ENCODE results near the gene FARP1. TPM values are rescaled to one million over a fixed set of nuclear protein-coding genes. Genes with fewer than 3 reads are reported as not detected.
A peak's percentile ranks its signal among the peaks of the same experiment; 100 is the strongest.

Gene FARP1
- total and polyA plus RNA-seq, 8 donors = 11.6 to 319 (median 70.3) TPM

GRCh38 chr13:98103531-98103930 lies 39.4 kb upstream of the FARP1 start:
- TF ChIP-seq EP300 (IDR thresholded peaks at IDR 0.05) = no peak
- TF ChIP-seq CTCF (IDR thresholded peaks at IDR 0.05) = no peak
- TF ChIP-seq POLR2AphosphoS5 (IDR thresholded peaks at IDR 0.05) = no peak
- no peak for TF ChIP-seq POLR2A (IDR thresholded peaks at IDR 0.05)
- 68 to 79% (median 74%) methylated on average over 2 of the region's 2 CpGs for WGBS, 5 donors
- intact Hi-C loops (cut with DNase I; ENCODE audit: low total_unique reads) = no loop called here
- no peaks in the 10 kb centered on the region for H3K27me3 ChIP-seq
- no peak for DNase-seq
- no peaks in the 10 kb centered on the region for H3K36me3 ChIP-seq
- no peak overlapping the region for H3K27ac ChIP-seq
- H3K4me1 ChIP-seq = peaks cover 0 to 6% (median 0%) of the 10 kb centered on the region in 4 donors
- no peak overlapping the region for H3K4me3 ChIP-seq
- no peaks in the 10 kb centered on the region for H3K9me3 ChIP-seq

- H3K27me3 ChIP-seq = no peaks in the 10 kb centered on the region
- no peak for DNase-seq
- no peaks in the 10 kb centered on the region for H3K9me3 ChIP-seq
- intact Hi-C loops (cut with DNase I; ENCODE audit: low total_unique reads) = no loop called here
- H3K4me1 ChIP-seq = peaks cover 0 to 6% (median 0%) of the 10 kb centered on the region in 4 donors
- no peaks in the 10 kb centered on the region for H3K36me3 ChIP-seq
- no peak overlapping the region for H3K4me3 ChIP-seq
- H3K27ac ChIP-seq = no peak overlapping the region
- 79 to 89% (median 83%) methylated on average over 10 of the region's 10 CpGs for WGBS, 5 donors
- TF ChIP-seq POLR2A (IDR thresholded peaks at IDR 0.05) (no peak), POLR2AphosphoS5 (IDR thresholded peaks at IDR 0.05) (no peak), EP300 (IDR thresholded peaks at IDR 0.05) (no peak), CTCF (IDR thresholded peaks at IDR 0.05) (no peak)
Observed at GRCh38 chr13:98103942-98104880, 38.7 kb upstream of the FARP1 start.

DNA sequence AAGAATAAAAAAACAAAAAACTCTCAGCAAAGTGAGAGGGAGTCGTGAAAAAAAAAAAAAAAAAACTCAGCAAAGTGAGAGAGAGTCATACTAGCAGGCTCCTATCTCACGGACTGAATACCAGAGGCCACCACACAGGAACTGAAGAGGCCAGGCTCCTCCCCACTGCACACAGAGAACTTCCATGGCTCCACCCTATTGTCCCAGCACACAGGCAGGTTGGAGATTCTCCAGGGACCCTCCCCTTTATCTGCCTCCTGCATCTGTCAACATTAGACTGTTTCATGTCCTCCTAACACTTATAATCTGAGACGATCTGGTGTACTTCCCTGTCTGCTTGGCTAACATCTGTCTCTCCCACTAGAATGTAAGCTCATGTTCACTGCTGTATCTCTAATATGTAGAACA lies 37.0 kb upstream of the FARP1 start:
- H3K9me3 ChIP-seq = no peaks in the 10 kb centered on the region
- H3K27me3 ChIP-seq = no peaks in the 10 kb centered on the region
- TF ChIP-seq POLR2A (IDR thresholded peaks at IDR 0.05) (no peak), CTCF (IDR thresholded peaks at IDR 0.05) (no peak), POLR2AphosphoS5 (IDR thresholded peaks at IDR 0.05) (no peak), EP300 (IDR thresholded peaks at IDR 0.05) (no peak)
- H3K4me1 ChIP-seq = peaks cover 0 to 6% (median 0%) of the 10 kb centered on the region in 4 donors
- no peaks in the 10 kb centered on the region for H3K36me3 ChIP-seq
- H3K4me3 ChIP-seq = no peak overlapping the region
- no peak overlapping the region for H3K27ac ChIP-seq
- DNase-seq = peak in 1 of 2 donors; percentile 19
- 26 to 50% (median 41%) methylated on average over 3 of the region's 3 CpGs for WGBS, 5 donors
- intact Hi-C loops (cut with DNase I; ENCODE audit: low total_unique reads) = no loop called here

DNA sequence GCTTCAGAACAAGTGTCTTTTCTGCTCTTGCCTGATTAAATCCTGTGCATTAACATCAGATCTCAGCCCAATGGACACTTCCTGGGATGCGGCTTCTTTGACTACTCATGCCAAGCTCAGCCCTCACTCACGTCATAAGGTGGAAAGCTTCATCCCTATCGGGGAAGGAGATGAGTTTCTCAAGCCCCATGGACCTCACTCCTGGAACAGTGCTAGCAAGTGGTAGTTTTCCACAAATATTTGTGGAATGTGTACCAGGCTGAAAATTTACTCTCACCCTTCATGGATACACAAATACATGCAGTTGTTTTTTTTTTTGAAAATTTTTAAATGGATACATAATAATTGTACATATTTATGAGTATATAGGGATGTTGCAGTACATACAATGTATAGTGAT lies 34.6 kb upstream of the FARP1 start:
- 68 to 84% (median 78%) methylated on average over 3 of the region's 3 CpGs for WGBS, 5 donors
- no peaks in the 10 kb centered on the region for H3K9me3 ChIP-seq
- no peak overlapping the region for H3K4me3 ChIP-seq
- intact Hi-C loops (cut with DNase I; ENCODE audit: low total_unique reads) = no loop called here
- no peaks in the 10 kb centered on the region for H3K27me3 ChIP-seq
- H3K4me1 ChIP-seq = peaks cover 0 to 6% (median 0%) of the 10 kb centered on the region in 4 donors
- no peaks in the 10 kb centered on the region for H3K36me3 ChIP-seq
- TF ChIP-seq EP300 (IDR thresholded peaks at IDR 0.05) = no peak
- no peak for TF ChIP-seq POLR2AphosphoS5 (IDR thresholded peaks at IDR 0.05)
- no peak for TF ChIP-seq CTCF (IDR thresholded peaks at IDR 0.05)
- no peak for TF ChIP-seq POLR2A (IDR thresholded peaks at IDR 0.05)
- DNase-seq = no peak
- no peak overlapping the region for H3K27ac ChIP-seq
